Activated T-helper 1 cell treated with Interleukin-2 at 50 U/mL for 16 hours (primary cell): ENCODE results near the gene HSCB.
"Not testable (repeated sequence)": the region's sequence is repeated elsewhere in the genome, so short reads cannot be mapped to it uniquely, and the experiment has no call there.

Experiments
- DNase-seq: peaks from one replicate; pipeline ENCODE4 v3.0.0-alpha.2; 2020; ENCODE audit warnings: low read depth

The HSCB gene

GRCh38 chr22:28741785-28742561 is at the start of gene HSCB, which contains the start of gene CHEK2:
HSCB (plus strand) TSS chr22:28742039; CDS start chr22:28742096, 57 bp downstream.
CHEK2 (minus strand) TSS chr22:28741820; CDS start chr22:28734721, 7,099 bp downstream.
- peak; percentile 93 for DNase-seq

GRCh38 chr22:28693041-28693760 is 48.6 kb upstream of the HSCB start:
- DNase-seq = not testable (repeated sequence)

DNA sequence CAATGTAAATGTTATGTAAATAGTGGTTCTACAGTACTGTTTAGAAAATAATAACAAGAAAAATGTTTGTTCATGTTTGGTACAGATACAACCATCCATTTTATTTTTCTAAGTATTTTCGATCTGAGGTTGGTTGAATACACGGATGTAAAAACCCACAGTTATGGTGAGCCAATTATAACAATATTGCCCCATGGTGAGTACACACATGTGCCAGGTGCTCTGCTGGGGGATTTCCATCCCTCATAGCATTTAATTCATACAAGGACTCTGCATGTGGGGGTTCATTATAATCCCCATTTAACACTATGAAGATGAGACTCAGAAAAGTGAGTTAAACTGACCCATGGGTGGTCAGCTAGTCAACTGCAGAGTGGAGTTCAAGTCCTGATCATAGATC is 38.9 kb upstream of the HSCB start:
- no peak for DNase-seq

DNA sequence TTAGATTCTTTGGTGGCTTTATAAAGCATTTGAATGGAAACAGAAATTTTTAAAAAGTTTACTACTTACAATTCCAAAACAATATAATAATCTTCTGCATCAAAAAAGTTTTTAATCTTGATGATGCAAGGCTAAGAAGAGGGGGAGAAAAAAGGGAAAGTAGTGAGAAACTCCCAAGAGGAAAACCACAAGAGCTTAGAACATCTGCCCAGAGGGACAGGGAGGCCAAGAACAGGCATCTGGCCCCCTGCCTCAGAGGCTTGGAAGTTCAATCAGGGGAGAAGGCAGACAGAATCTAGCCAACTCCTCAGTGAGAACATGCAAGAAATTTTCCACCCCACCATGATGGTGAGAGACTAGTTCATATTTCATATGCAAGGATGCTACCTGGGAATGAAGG is 38.4 kb upstream of the HSCB start:
- DNase-seq = no peak

GRCh38 chr22:28706845-28707244 is 35.0 kb upstream of the HSCB start:
- no peak for DNase-seq

- no peak for DNase-seq
These were observed 31.7 kb upstream of the HSCB start for GRCh38 chr22:28710107-28710506.

- no peak for DNase-seq
These were observed 31.2 kb upstream of the HSCB start for GRCh38 chr22:28710576-28711191.

GRCh38 chr22:28711341-28711740 is 30.5 kb upstream of the HSCB start:
- DNase-seq = no peak

- no peak for DNase-seq
These were observed 29.7 kb upstream of the HSCB start for GRCh38 chr22:28711820-28712777.

DNA sequence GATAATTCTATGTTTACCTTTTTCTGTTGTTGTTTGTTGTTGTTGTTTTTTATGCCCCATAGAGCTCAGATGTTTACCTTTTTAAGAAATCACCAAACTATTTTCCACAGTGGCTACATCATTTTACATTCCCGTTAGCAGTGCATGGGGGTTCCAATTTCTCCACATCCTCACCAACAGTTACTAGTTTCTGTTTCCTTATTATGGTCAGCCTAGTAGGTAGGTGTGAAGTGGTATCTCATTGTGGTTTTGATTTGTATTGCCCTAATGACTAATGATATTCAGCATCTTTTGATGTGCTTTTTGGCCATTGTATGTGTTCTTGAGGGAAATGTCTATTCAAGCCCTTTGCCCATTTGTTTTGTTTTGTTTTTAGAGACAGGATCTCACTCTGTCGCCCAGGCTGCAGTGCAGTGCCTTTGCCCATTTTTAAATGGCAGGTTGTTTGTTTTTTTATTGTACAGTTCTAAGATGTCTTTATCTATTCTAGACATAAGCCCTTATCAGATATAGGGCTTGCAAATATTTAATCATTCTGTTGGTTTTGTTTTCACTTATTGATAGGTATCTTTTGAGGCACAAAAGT is 27.7 kb upstream of the HSCB start:
- no peak for DNase-seq

GRCh38 chr22:28715611-28716010 is 26.2 kb upstream of the HSCB start:
- no peak for DNase-seq

GRCh38 chr22:28716686-28717085 is 25.2 kb upstream of the HSCB start:
- DNase-seq = no peak

DNA sequence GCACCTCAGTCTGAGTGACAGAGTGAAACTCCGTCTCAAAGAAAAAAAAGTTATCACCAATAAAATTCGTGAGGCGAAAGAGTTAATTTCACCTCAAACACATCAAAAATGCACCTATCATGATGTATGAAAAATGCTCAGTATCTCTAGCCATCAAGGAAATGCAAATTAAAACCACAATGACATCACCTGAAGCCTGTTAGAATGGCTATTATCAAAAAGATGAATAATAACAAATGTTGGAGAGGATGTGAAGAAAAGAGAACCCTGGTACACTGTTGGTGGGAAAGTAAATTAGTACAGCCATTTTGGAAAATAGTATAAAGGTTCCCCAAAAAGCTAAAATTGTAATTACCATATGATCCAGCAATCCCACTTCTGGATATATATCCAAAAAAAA is 23.8 kb upstream of the HSCB start:
- DNase-seq = no peak

DNA sequence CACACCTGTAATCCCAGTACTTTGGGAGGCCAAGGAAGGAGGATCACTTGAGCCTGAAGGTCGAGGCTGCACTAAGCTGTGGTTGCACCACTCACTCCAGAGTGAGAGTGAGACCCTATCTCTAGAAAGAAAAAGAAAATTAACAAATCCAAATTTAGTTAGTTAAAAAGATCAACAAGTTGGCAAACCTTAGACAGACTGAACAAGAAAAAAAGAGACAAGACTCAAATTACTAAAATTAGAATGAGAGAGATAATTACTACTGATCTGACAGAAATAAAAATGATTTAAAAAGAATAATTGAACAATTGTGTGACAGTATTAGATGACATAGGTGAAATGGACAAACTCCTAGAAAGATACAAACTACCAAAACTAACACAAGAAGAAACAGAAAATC is 13.8 kb upstream of the HSCB start:
- DNase-seq = no peak

DNA sequence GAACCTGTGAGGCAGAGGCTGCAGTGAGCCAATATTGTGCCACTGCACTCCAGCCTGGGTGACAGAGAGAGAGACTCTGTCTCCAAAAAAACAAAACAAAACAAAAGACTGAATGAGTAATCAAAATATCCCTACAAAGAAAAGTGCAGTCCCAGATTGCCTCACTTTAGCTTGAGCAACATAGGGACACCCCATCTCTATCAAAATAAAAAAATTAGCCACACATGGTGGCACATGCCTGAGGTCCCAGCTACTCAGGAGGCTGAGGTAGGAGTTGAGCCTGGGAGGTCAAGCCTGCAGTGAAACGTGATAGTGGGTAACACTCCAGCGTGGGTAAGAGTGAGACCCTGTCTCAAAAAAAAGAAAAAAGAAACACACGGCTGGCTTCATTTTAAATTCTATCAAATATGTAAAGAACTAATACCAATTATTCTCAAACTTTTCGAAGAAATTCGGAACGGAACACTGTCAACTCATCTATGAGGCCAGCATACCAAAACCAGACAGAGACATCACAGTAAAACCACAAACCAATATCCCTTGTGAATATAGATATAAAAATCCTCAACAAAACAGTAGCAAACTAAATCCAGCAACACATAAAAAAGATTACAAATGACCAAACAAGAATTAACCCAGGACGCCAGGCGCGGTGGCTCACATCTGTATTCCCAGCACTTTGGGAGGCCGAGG is 13.1 kb upstream of the HSCB start:
- DNase-seq = no peak

DNA sequence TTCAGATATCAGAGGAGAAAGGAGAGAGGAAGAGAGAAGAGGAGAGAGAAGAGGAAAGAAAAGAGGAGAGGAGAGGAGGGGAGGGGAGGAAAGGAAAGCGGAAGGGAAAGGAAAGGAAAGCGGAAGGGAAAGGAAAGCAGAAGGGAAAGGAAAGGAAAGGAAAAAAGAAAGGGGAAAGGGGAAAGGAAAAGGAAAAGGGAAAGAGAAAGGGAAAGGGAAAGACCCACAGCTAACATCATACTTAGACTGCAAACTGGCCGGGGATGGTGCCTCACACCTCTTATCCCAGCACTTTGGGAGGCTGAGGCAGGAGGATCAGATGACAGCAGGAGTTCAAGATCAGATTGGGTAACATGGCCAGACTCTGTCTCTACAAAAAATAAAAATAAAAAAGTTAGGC is 11.7 kb upstream of the HSCB start:
- no peak for DNase-seq

DNA sequence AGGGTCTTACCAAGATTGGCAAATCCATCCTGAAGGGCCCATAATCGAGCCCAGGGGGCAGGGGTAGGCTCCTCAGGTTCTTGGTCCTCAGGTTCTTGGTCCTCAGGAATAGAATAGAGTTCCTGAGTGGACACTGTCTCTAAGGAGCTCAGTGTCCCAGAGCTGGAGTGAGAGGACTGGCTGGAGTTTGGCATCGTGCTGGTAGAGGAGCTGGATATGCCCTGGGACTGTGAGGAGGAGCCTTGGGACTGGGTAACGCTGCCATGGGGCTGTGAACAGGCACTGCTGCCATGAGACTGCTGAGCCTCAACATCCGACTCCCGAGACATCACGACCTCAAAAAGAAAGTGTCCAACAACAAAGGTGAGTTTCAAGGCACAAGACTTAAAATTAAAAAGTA is 7.4 kb upstream of the HSCB start:
- no peak for DNase-seq

DNA sequence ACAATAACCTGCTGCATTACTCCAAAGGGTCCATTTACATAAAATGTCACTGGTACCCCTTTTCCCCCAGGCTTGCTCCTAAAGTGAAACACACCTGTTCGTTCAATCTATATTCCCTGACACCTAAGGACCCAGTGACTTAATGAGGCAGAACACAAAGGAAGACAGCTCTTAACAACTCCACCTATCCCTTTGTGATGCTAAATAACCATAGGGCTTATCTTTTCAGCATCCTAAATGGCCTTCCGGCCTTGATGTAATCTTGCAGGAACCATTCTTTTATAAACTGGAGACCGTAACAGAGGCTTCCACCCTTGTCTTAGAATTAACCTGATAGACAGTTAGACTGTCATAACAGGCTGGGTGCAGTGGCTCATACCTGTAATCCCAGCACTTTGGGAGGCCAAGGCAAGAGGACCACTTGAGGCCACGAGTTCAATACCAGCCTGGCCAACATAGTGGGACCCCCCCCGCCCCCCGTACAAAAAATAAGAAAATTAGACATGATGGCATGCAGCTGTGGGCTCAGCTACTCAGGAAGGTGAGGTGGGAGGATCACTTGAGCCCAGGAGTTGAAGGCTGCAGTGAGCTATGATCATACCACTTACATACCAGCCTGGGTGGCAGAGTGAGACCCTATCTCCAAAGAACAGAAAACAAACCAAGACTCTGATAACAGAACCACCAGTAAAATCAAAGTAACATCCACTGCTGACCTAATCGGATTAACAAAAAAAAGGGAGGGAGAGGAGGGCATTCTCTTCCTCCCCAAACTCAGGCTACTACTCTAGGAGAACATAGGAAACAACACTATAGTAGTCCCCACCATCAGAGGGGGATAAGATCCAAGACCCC is 5.3 kb upstream of the HSCB start:
- DNase-seq = no peak

- DNase-seq = no peak
These were observed 4.1 kb upstream of the HSCB start for GRCh38 chr22:28737701-28738100.

DNA sequence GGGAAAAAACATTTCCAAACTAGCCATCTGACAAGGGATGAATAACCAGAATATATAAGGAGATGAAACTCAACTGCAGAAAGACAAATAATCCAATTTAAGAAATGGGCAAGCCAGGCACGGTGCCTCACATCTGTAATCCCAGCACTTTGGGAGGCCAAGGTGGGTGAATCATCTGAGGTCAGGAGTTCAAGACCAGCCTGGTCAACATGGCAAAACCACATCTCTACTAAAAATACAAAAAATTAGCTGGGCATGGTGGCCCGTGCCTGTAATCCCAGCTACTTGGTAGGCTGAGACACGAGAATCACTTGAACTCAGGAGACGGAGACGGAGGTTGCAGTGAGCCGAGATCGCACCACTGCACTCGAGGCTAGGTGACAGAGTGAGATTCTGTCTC is 3.0 kb upstream of the HSCB start:
- DNase-seq = not testable (repeated sequence)
